Thyroid gland (tissue), 4 donors: Measurements from ENCODE around the gene TOM1L2.

Source experiments
- POLR2A ChIP-seq, 2 donors: fragments of 450-650 bp; IDR thresholded peaks; one replicate each; pipeline ENCODE4 v1.6.1; 2017; ENCODE audit warnings: antibody characterized with exemption in 2 of 2, mild to moderate bottlenecking in 2 of 2, moderate library complexity in 1 of 2
- TF ChIP-seq, protein P1 (sequence below), 6 experiments: fragments of 200-600 bp in 3 of 6; fragments of 450-650 bp in 3 of 6; sonication (generic) in 3 of 6; IDR thresholded peaks; one replicate each; pipeline ENCODE4 v1.5.1; 2016 to 2019; ENCODE audit warnings: antibody characterized with exemption in 6 of 6, mild to moderate bottlenecking in 2 of 6, inconsistent platforms in 1 of 6, moderate library complexity in 1 of 6

DNA sequence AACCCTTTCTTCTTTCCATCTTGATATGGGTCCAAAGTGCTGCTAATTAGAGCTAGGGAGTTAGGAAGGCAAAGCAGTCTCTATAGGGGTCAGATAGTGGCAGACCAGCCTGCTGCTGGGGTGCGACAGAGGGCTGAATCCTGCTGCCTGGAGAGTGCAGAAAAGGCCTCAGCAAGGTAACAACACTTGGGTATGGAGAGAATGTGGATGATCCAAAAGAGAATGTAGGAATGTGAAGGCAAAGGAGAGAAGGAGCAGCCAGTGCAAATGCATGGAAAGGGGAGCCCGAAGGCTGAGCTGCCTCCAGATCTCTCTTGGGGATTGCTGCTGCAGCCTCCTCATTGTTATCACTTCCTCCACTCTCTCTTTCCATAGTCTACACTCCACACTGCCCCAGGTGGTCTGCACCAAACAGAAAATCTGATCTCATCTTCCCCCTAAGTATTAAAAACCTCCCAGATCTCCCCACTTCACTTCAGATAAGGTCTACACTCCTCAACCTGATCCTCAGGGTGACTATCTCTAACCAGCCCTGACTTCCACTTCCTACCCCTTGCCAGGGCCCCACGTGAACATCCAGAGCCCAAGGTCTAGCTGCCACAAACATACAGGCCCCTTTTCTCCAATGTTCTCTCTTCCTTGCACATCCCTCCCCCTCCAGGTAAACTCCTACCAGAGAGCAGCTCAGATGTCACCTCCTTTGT is 28.8 kb downstream of the TOM1L2 start:
- TF ChIP-seq, protein P1, sequence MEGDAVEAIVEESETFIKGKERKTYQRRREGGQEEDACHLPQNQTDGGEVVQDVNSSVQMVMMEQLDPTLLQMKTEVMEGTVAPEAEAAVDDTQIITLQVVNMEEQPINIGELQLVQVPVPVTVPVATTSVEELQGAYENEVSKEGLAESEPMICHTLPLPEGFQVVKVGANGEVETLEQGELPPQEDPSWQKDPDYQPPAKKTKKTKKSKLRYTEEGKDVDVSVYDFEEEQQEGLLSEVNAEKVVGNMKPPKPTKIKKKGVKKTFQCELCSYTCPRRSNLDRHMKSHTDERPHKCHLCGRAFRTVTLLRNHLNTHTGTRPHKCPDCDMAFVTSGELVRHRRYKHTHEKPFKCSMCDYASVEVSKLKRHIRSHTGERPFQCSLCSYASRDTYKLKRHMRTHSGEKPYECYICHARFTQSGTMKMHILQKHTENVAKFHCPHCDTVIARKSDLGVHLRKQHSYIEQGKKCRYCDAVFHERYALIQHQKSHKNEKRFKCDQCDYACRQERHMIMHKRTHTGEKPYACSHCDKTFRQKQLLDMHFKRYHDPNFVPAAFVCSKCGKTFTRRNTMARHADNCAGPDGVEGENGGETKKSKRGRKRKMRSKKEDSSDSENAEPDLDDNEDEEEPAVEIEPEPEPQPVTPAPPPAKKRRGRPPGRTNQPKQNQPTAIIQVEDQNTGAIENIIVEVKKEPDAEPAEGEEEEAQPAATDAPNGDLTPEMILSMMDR (IDR thresholded peaks at IDR 0.05), result peak in 1 of 6 experiments; percentile 6
- TF ChIP-seq POLR2A (IDR thresholded peaks at IDR 0.05), result no peak
